HG02571 (cell line): Measurements from ENCODE around the gene GPR160.

Experiments
- ATAC-seq: cut with Tn5 transposase; IDR thresholded peaks from one replicate; pipeline ENCODE4 v1.9.1; 2021; ENCODE audit warnings: mild to moderate bottlenecking, moderate library complexity; ENCODE audit not compliant: unreplicated experiment

The GPR160 gene

GRCh38 chr3:170063691-170064090 is 25.9 kb downstream of the GPR160 start:
- ATAC-seq: no peak

GRCh38 chr3:170064108-170064507 is 26.3 kb downstream of the GPR160 start:
- no peak for ATAC-seq

- no peak for ATAC-seq
Measured at GRCh38 chr3:170075441-170076091, 37.8 kb downstream of the GPR160 start.

- no peak for ATAC-seq
Measured at GRCh38 chr3:170076715-170077238, 39.0 kb downstream of the GPR160 start.

- no peak for ATAC-seq
Measured at GRCh38 chr3:170077361-170077760, 39.6 kb downstream of the GPR160 start.

- no peak for ATAC-seq
Measured at GRCh38 chr3:170078620-170079281, 41.0 kb downstream of the GPR160 start.

- no peak for ATAC-seq
Measured at GRCh38 chr3:170079536-170080165, 41.9 kb downstream of the GPR160 start.

- no peak for ATAC-seq
Measured at GRCh38 chr3:170080605-170081004, 42.8 kb downstream of the GPR160 start.

GRCh38 chr3:170081079-170081741 is 43.4 kb downstream of the GPR160 start:
- ATAC-seq: no peak

- ATAC-seq: no peak
Measured at GRCh38 chr3:170083343-170083742, 45.5 kb downstream of the GPR160 start.

- no peak for ATAC-seq
Measured at GRCh38 chr3:170085396-170085795, 47.6 kb downstream of the GPR160 start.

- ATAC-seq: no peak
Measured at GRCh38 chr3:170089862-170090600, 52.2 kb downstream of the GPR160 start.

GRCh38 chr3:170090601-170090981 is 52.8 kb downstream of the GPR160 start:
- ATAC-seq: no peak

GRCh38 chr3:170092907-170093306 is 55.1 kb downstream of the GPR160 start:
- ATAC-seq: no peak

GRCh38 chr3:170095771-170096170 is 58.0 kb downstream of the GPR160 start:
- ATAC-seq: no peak

GRCh38 chr3:170096342-170096741 is 58.5 kb downstream of the GPR160 start:
- ATAC-seq: no peak

GRCh38 chr3:170098753-170099152 is 61.0 kb downstream of the GPR160 start:
- no peak for ATAC-seq

- no peak for ATAC-seq
Measured at GRCh38 chr3:170100944-170101343, 63.1 kb downstream of the GPR160 start.

- ATAC-seq: no peak
Measured at GRCh38 chr3:170102431-170102830, 64.6 kb downstream of the GPR160 start.

- ATAC-seq: no peak
Measured at GRCh38 chr3:170107941-170108340, 70.1 kb downstream of the GPR160 start.

- ATAC-seq: no peak
Measured at GRCh38 chr3:170108955-170109354, 71.2 kb downstream of the GPR160 start.
